ENCODE measurements around the gene MOB3C. TPM values are rescaled to one million over a fixed set of nuclear protein-coding genes. Genes with fewer than 3 reads are reported as not detected.

Gene MOB3C
- polyA plus RNA-seq, 1 of the 3 experiments (the other 2 are of a cell fraction) = 8.6 TPM

DNA sequence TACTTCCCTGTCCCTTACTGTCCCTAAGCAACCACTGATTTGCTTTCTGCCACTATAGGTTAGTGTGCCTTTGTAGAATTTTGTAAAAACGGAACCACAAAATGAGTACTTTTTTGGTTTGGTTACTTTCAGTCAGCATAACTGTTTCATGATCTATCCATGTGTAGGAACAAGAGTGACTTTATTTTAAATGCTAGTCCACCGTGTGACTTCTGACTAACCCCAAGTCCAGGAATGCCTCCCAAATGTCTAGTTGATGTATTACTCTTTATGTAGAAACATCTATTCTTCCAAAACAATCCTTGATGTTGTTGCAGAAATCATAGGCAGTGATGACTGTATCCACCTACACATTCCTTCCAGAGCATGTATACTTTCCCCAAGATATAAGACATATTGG, 30.2 kb upstream of the MOB3C start:
- no peaks in the 10 kb centered on the region for H3K79me2 ChIP-seq (ENCODE audit: insufficient read depth)
- WGBS (ENCODE audit: low lambda C conversion rate) = 86% methylated on average over 2 of the region's 2 CpGs
- no peak overlapping the region for H3K9ac ChIP-seq
- H3K4me2 ChIP-seq = no peak overlapping the region
- no peak overlapping the region for H3K4me3 ChIP-seq (ENCODE audit: low read depth in 2 of 2, low read length in 1 of 2)
- DNase-seq = no peak
- no peaks in the 10 kb centered on the region for H3K27me3 ChIP-seq (ENCODE audit: insufficient read depth)
- peaks cover 12 to 41% of the 10 kb centered on the region in 2 experiments for H3K36me3 ChIP-seq (replicated peaks in 1 of 2; ENCODE audit: control insufficient read depth in 1 of 2, insufficient read depth in 2 of 2, low read length in 1 of 2)
- ChIA-PET POLR2A (no interaction called here), CTCF (interaction anchor here (1.6 kb wide), 1 partner anchor 205 kb away, joined by 3 read pairs; no protein-coding TSS in a partner anchor)
- peaks cover 23% of the 10 kb centered on the region for H3F3A ChIP-seq (replicated peaks; ENCODE audit: insufficient read depth)
- no peak overlapping the region for H2AFZ ChIP-seq (ENCODE audit: low read depth)
- H4K20me1 ChIP-seq (ENCODE audit: insufficient read depth) = no peaks in the 10 kb centered on the region
- H3K9me3 ChIP-seq = no peaks in the 10 kb centered on the region
- H3K9me2 ChIP-seq = no peaks in the 10 kb centered on the region
- TF ChIP-seq FOXJ3 (CRISPR knock-in tag; IDR thresholded peaks at IDR 0.05) = no peak
- TF ChIP-seq RCOR1 (IDR thresholded peaks at IDR 0.05; ENCODE audit: low read length) = no peak
- no peak for TF ChIP-seq NRF1 (IDR thresholded peaks at IDR 0.05; ENCODE audit: low read depth, low read length)
- TF ChIP-seq SIN3A (IDR thresholded peaks at IDR 0.05; ENCODE audit: borderline replicate concordance, low read depth, low read length) = no peak
- TF ChIP-seq, protein P1, sequence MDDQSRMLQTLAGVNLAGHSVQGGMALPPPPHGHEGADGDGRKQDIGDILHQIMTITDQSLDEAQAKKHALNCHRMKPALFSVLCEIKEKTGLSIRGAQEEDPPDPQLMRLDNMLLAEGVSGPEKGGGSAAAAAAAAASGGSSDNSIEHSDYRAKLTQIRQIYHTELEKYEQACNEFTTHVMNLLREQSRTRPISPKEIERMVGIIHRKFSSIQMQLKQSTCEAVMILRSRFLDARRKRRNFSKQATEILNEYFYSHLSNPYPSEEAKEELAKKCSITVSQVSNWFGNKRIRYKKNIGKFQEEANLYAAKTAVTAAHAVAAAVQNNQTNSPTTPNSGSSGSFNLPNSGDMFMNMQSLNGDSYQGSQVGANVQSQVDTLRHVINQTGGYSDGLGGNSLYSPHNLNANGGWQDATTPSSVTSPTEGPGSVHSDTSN (IDR thresholded peaks at IDR 0.05) = no peak
- TF ChIP-seq RAD21 (IDR thresholded peaks at IDR 0.05; ENCODE audit: low read length) = no peak
- no peak for TF ChIP-seq MEF2A (IDR thresholded peaks at IDR 0.05; ENCODE audit: borderline replicate concordance, low read depth)
- TF ChIP-seq, protein P2, sequence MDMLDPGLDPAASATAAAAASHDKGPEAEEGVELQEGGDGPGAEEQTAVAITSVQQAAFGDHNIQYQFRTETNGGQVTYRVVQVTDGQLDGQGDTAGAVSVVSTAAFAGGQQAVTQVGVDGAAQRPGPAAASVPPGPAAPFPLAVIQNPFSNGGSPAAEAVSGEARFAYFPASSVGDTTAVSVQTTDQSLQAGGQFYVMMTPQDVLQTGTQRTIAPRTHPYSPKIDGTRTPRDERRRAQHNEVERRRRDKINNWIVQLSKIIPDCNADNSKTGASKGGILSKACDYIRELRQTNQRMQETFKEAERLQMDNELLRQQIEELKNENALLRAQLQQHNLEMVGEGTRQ (IDR thresholded peaks at IDR 0.05; ENCODE audit: borderline replicate concordance, low read depth, low read length) = no peak
- no peak for TF ChIP-seq GABPA (IDR thresholded peaks at IDR 0.05; ENCODE audit: low read depth)
- no peak for TF ChIP-seq ELF1 (IDR thresholded peaks at IDR 0.05)
- TF ChIP-seq, protein P3, sequence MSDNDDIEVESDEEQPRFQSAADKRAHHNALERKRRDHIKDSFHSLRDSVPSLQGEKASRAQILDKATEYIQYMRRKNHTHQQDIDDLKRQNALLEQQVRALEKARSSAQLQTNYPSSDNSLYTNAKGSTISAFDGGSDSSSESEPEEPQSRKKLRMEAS (IDR thresholded peaks at IDR 0.05; ENCODE audit: low read depth) = no peak
- TF ChIP-seq, protein P4, sequence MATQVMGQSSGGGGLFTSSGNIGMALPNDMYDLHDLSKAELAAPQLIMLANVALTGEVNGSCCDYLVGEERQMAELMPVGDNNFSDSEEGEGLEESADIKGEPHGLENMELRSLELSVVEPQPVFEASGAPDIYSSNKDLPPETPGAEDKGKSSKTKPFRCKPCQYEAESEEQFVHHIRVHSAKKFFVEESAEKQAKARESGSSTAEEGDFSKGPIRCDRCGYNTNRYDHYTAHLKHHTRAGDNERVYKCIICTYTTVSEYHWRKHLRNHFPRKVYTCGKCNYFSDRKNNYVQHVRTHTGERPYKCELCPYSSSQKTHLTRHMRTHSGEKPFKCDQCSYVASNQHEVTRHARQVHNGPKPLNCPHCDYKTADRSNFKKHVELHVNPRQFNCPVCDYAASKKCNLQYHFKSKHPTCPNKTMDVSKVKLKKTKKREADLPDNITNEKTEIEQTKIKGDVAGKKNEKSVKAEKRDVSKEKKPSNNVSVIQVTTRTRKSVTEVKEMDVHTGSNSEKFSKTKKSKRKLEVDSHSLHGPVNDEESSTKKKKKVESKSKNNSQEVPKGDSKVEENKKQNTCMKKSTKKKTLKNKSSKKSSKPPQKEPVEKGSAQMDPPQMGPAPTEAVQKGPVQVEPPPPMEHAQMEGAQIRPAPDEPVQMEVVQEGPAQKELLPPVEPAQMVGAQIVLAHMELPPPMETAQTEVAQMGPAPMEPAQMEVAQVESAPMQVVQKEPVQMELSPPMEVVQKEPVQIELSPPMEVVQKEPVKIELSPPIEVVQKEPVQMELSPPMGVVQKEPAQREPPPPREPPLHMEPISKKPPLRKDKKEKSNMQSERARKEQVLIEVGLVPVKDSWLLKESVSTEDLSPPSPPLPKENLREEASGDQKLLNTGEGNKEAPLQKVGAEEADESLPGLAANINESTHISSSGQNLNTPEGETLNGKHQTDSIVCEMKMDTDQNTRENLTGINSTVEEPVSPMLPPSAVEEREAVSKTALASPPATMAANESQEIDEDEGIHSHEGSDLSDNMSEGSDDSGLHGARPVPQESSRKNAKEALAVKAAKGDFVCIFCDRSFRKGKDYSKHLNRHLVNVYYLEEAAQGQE (IDR thresholded peaks at IDR 0.05; ENCODE audit: low read depth, low read length) = no peak
- no peak for TF ChIP-seq EZH2phosphoT487 (IDR thresholded peaks at IDR 0.05; ENCODE audit: borderline replicate concordance, low read depth)
- TF ChIP-seq TCF12 (IDR thresholded peaks at IDR 0.05) = no peak
- TF ChIP-seq, protein P5, sequence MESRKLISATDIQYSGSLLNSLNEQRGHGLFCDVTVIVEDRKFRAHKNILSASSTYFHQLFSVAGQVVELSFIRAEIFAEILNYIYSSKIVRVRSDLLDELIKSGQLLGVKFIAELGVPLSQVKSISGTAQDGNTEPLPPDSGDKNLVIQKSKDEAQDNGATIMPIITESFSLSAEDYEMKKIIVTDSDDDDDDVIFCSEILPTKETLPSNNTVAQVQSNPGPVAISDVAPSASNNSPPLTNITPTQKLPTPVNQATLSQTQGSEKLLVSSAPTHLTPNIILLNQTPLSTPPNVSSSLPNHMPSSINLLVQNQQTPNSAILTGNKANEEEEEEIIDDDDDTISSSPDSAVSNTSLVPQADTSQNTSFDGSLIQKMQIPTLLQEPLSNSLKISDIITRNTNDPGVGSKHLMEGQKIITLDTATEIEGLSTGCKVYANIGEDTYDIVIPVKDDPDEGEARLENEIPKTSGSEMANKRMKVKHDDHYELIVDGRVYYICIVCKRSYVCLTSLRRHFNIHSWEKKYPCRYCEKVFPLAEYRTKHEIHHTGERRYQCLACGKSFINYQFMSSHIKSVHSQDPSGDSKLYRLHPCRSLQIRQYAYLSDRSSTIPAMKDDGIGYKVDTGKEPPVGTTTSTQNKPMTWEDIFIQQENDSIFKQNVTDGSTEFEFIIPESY (IDR thresholded peaks at IDR 0.05; ENCODE audit: borderline replicate concordance, low read depth) = no peak
- no peak for TF ChIP-seq FOSL2 (IDR thresholded peaks at IDR 0.05; ENCODE audit: borderline replicate concordance, low read depth)
- H3K27ac ChIP-seq (ENCODE audit: low read depth in 2 of 2, low read length in 1 of 2) = no peak overlapping the region
- peaks cover 3 to 7% of the 10 kb centered on the region in 2 experiments for H3K4me1 ChIP-seq (ENCODE audit: control insufficient read depth in 1 of 2, insufficient read depth in 2 of 2, low read depth in 1 of 2, low read length in 1 of 2)
